Keratinocyte (primary cell): ENCODE results near the gene FES.
"Not testable (repeated sequence)": the region's sequence is repeated elsewhere in the genome, so short reads cannot be mapped to it uniquely, and the experiment has no call there.

Experiments
- CTCF ChIP-seq, 3 experiments: IDR thresholded peaks in 1 of 3; conservative IDR thresholded peaks in 1 of 3; optimal IDR thresholded peaks in 1 of 3; 2 replicates in 2 of 3; 3 replicates in 1 of 3; pipeline versions ENCODE3 to v1.5.1; 2011; ENCODE audit warnings: low read length in 3 of 3, mild to moderate bottlenecking in 3 of 3, moderate library complexity in 2 of 3, control low read depth in 1 of 3, inconsistent platforms in 1 of 3; ENCODE audit not compliant: insufficient read depth in 2 of 3; ENCODE audit errors: extremely low read depth in 1 of 3
- EZH2 ChIP-seq: IDR thresholded peaks from one replicate; pipeline ENCODE4 v1.6.1; 2012; ENCODE audit warnings: inconsistent platforms, mild to moderate bottlenecking, low read length, moderate library complexity

- not testable (repeated sequence) for TF ChIP-seq CTCF (optimal IDR thresholded peaks at IDR 0.05 in 1 of 3, IDR thresholded peaks at IDR 0.05 in 1 of 3, conservative IDR thresholded peaks at IDR 0.05 in 1 of 3; ENCODE audit: extremely low read depth in 1 of 3, insufficient read depth in 2 of 3, low read length in 3 of 3); EZH2
Measured at GRCh38 chr15:90849424-90849823, 34.9 kb upstream of the FES start.
